Parathyroid adenoma (tissue), 2 donors: ENCODE results near the gene TNFRSF12A.

Source experiments
- H2AFZ ChIP-seq: fragments of 300-600 bp; sonication (generic); one replicate; pipeline ENCODE4 v1.7.0; 2017; ENCODE audit warnings: antibody characterized with exemption, mild to moderate bottlenecking
- H3K27ac ChIP-seq: fragments of 300-600 bp; sonication (generic); one replicate; pipeline ENCODE4 v1.7.0; 2017
- H3K27me3 ChIP-seq: fragments of 300-600 bp; sonication (generic); one replicate; pipeline ENCODE4 v1.7.0; 2017; ENCODE audit warnings: low read length; ENCODE audit not compliant: control insufficient read depth, insufficient read depth
- H3K36me3 ChIP-seq: fragments of 300-600 bp; sonication (generic); one replicate; pipeline ENCODE4 v1.7.0; 2017; ENCODE audit warnings: low read length; ENCODE audit not compliant: control insufficient read depth, insufficient read depth
- H3K4me1 ChIP-seq: fragments of 300-600 bp; sonication (generic); one replicate; pipeline ENCODE4 v1.7.0; 2017; ENCODE audit warnings: control low read depth
- H3K4me2 ChIP-seq: fragments of 300-600 bp; sonication (generic); one replicate; pipeline ENCODE4 v1.7.0; 2017; ENCODE audit warnings: low read length
- H3K4me3 ChIP-seq: fragments of 300-600 bp; sonication (generic); one replicate; pipeline ENCODE4 v1.7.0; 2017; ENCODE audit warnings: low read depth, low read length
- H3K79me2 ChIP-seq: fragments of 300-600 bp; sonication (generic); one replicate; pipeline ENCODE4 v1.7.0; 2017; ENCODE audit warnings: control low read depth
- H3K9ac ChIP-seq: fragments of 300-600 bp; sonication (generic); one replicate; pipeline ENCODE4 v1.7.0; 2017; ENCODE audit warnings: mild to moderate bottlenecking
- H3K9me3 ChIP-seq: fragments of 300-600 bp; sonication (generic); one replicate; pipeline ENCODE4 v1.7.0; 2017; ENCODE audit warnings: low read length; ENCODE audit not compliant: control insufficient read depth
- CTCF ChIP-seq: fragments of 300-600 bp; sonication (generic); IDR thresholded peaks from one replicate; pipeline ENCODE4 v1.7.0; 2017; ENCODE audit warnings: antibody characterized with exemption, mild to moderate bottlenecking
- donor health status: primary hyperparathyroidism.

Gene TNFRSF12A

GRCh38 chr16:3038896-3039295 lies 18.7 kb downstream of the TNFRSF12A start:
- Histone ChIP-seq H3K27ac (no peak overlapping the region), H3K4me2 (no peak overlapping the region), H3K4me1 (no peaks in the 10 kb centered on the region), H3K9me3 (no peaks in the 10 kb centered on the region), H3K79me2 (no peaks in the 10 kb centered on the region), H3K9ac (no peak overlapping the region), H3K27me3 (no peaks in the 10 kb centered on the region), H3K4me3 (no peak overlapping the region), H3K36me3 (no peaks in the 10 kb centered on the region), H2AFZ (no peak overlapping the region)
- TF ChIP-seq CTCF: no peak

- TF ChIP-seq CTCF: no peak
- Histone ChIP-seq H3K36me3 (no peaks in the 10 kb centered on the region), H3K4me3 (no peak overlapping the region), H3K27me3 (peaks cover 9% of the 10 kb centered on the region), H3K9ac (no peak overlapping the region), H2AFZ (no peak overlapping the region), H3K79me2 (no peaks in the 10 kb centered on the region), H3K4me1 (peaks cover 3% of the 10 kb centered on the region), H3K27ac (no peak overlapping the region), H3K9me3 (no peaks in the 10 kb centered on the region), H3K4me2 (no peak overlapping the region)
Measured at GRCh38 chr16:3042376-3042775, 22.2 kb downstream of the TNFRSF12A start.

GRCh38 chr16:3044708-3045107 lies 24.5 kb downstream of the TNFRSF12A start:
- Histone ChIP-seq H3K9me3 (no peaks in the 10 kb centered on the region), H3K4me1 (peaks cover 3% of the 10 kb centered on the region), H3K4me2 (no peak overlapping the region), H3K27me3 (peaks cover 9% of the 10 kb centered on the region), H3K9ac (no peak overlapping the region), H2AFZ (no peak overlapping the region), H3K36me3 (no peaks in the 10 kb centered on the region), H3K79me2 (no peaks in the 10 kb centered on the region), H3K4me3 (no peak overlapping the region), H3K27ac (no peak overlapping the region)
- TF ChIP-seq CTCF: no peak

GRCh38 chr16:3045758-3046640 lies 25.8 kb downstream of the TNFRSF12A start, which contains the start of gene MMP25:
Gene MMP25, plus strand, starts transcription at chr16:3046561. Its CDS starts 357 bp downstream, at chr16:3046918.
- H3K36me3 ChIP-seq: no peaks in the 10 kb centered on the region
- H3K27me3 ChIP-seq: peaks cover 9% of the 10 kb centered on the region
- H3K4me3 ChIP-seq: peak within 1 kb of the TSS; percentile 42
- no peak for TF ChIP-seq CTCF
- H3K4me2 ChIP-seq: peak within 1 kb of the TSS; percentile 66
- H2AFZ ChIP-seq: peak within 1 kb of the TSS; percentile 60
- no peaks in the 10 kb centered on the region for H3K79me2 ChIP-seq
- no peak within 1 kb of the TSS for H3K9ac ChIP-seq
- no peaks in the 10 kb centered on the region for H3K9me3 ChIP-seq
- H3K4me1 ChIP-seq: peaks cover 3% of the 10 kb centered on the region
- H3K27ac ChIP-seq: no peak within 1 kb of the TSS
